G401.6 (cell line): Measurements from ENCODE around the gene ARHGAP26.

ENCODE experiments used
- FAIRE-seq: peaks from 2 replicates; lab custom pipeline; 2012; peaks lifted over from hg19 to GRCh38; lab: Jason Lieb, UNC

ARHGAP26 gene

DNA sequence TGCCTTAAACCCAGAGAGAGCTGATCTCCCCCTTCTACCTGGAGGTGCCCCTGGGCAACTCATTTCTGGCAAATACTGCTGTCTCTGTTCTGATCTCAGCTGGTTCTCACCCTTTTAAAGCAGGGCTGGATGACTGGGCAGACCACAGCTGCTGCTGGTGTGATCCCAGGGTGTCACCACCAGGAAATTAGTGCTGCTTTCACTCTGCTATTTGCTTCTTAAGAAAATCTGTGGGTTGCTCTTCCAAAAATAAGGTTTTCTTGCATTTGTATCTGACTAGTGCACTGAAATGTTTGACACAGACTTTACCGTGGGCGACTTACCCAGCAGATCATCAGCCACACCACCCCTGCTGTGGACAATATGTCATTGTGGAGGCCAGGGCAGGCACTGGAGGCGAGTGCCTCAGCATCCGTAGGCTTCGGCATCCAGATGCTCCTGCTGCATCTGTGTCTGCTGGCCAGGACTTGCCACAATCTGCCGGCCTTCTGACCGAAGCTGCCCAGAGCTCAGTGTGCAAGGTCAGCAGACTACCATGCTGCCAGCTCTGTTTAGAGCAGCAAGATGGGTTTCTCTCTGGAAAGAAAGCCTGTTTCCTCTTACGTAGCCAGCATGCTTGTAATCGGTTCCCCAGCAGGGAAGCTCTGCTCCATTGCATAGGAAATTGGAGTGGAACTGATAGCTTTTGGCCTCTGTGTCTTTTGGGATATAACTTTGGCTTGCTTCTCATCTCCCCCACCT is 13.6 kb downstream of the ARHGAP26 start:
- no peak for FAIRE-seq

DNA sequence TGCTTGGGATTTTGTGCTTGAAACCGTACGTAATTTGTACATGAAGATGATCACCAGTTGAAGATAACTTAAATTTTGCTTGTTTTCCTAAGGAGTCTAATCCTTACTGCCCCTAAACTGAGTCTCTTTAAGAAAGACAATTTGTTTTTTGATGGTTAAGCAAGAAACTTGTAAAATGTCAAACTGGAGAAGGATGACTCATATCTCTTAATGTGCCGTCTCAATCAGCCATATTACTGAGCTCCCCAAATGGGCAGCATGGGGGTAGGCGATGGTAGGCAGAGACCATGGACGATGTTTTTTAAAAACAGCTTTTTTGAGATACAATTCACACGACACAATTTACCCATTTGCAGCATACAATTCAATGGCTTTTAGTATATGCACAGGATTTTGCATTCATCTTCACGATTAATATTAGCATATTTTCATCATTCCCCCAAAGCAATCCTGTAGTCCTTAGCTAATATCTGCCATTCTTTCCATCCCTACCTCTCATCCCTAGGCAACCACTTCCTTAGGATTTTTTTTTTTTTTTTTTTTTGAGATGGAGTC is 14.3 kb downstream of the ARHGAP26 start:
- FAIRE-seq, result no peak

DNA sequence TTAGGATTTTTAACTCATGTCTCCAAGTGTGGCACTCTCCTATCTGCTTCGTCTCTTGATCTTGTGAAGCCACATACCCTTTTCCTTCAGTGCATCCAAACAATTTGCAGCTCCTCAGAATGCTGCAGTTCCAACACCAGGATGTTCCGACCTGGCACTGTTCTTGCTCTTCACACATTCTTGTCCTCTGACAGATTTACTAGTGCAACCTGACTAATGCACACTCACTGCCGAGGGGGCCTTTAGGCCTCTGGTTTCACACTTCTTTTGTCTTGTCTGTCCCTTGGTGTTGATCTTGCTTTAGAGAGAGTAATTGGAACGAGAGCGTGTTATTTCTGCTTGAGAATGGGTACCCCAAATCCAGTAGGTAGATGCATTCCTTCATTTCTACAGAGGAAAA is 15.0 kb downstream of the ARHGAP26 start:
- no peak for FAIRE-seq

GRCh38 chr5:142789206-142789605 is 19.0 kb downstream of the ARHGAP26 start:
- no peak for FAIRE-seq

- FAIRE-seq, result no peak
These were observed 22.1 kb downstream of the ARHGAP26 start for GRCh38 chr5:142792012-142792864.

DNA sequence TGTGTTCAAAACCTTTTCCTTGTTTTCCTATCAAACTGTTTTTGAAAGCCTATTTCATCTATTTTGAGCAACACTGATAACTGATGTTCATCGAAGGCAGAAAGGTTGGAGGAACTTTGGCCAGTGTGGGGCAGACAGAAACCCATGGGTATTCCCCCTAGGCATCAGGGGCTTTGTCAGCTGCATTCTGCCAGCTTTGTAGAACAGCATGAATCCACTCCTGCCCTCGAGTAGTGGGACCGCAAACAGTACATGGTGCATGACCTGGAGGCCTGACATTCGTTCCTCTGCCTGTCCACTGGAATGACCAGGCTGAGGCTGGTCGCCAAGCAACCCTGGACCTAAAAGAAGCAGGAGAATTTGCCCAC is 22.7 kb downstream of the ARHGAP26 start:
- no peak for FAIRE-seq

GRCh38 chr5:142794537-142794936 is 24.4 kb downstream of the ARHGAP26 start:
- no peak for FAIRE-seq

DNA sequence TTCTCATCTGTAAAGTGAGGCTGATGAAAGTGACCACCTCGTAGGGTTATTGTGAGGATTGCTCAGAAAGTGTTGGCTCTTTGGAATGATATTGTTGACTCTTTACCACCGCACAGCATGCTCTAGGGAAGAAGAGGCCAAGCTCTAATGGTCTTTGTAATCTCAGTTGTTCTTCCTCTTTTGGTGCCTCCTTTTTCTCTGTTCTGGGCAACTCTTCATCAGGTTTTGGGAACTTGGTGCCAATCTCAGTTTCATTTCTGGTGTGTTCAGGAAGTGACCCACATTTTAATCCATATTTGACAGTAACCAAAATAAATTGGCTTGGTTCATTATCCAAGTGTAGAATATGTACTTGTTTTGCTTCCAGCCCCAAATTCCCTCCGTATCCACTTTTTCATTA is 25.1 kb downstream of the ARHGAP26 start:
- no peak for FAIRE-seq

- FAIRE-seq, result no peak
These were observed 26.4 kb downstream of the ARHGAP26 start for GRCh38 chr5:142796492-142797109.

GRCh38 chr5:142797420-142797819 is 27.2 kb downstream of the ARHGAP26 start:
- FAIRE-seq, result no peak

GRCh38 chr5:142798099-142798770 is 28.1 kb downstream of the ARHGAP26 start:
- no peak for FAIRE-seq

- FAIRE-seq, result no peak
These were observed 30.8 kb downstream of the ARHGAP26 start for GRCh38 chr5:142800776-142801494.

DNA sequence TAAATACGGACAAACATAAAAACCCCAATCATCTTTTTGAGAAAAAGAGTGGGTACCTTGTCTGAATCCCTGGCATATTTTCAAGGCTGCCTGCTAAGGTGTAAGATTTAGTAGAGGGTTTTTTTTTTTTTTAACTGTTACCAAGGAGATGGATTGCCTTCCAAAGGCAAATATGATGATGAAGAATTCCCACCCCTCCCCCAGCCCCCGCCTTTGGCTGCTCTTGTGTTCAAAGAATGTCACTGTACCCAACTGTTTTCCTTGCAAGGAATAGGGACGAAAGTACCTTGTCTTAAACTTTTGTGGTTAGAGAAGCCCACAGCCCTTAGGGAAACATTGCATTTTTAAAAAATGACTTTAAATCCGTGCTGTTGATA is 31.3 kb downstream of the ARHGAP26 start:
- FAIRE-seq, result no peak

GRCh38 chr5:142803428-142804125 is 33.4 kb downstream of the ARHGAP26 start:
- FAIRE-seq, result no peak

GRCh38 chr5:142805339-142805738 is 35.2 kb downstream of the ARHGAP26 start:
- FAIRE-seq, result no peak

DNA sequence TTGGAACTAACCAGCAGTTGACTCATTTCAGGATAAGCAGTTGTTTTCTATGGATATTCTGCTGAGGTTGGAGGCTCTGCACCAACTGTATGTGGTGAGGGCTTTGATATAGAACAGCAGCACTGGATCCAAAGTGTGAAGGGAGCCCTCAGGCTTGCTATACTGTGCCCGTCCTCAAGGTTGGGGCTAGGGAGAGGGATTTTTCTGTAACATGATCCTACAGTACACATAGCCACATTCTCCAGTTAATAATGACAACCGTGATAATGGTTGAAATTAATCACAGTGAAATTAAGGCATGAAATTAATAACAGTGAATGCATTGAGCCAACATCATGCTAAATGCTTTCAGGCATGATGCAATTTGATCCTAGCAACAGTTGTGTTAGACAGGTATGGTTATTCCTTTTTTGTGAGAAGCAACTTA is 36.7 kb downstream of the ARHGAP26 start:
- FAIRE-seq, result no peak

DNA sequence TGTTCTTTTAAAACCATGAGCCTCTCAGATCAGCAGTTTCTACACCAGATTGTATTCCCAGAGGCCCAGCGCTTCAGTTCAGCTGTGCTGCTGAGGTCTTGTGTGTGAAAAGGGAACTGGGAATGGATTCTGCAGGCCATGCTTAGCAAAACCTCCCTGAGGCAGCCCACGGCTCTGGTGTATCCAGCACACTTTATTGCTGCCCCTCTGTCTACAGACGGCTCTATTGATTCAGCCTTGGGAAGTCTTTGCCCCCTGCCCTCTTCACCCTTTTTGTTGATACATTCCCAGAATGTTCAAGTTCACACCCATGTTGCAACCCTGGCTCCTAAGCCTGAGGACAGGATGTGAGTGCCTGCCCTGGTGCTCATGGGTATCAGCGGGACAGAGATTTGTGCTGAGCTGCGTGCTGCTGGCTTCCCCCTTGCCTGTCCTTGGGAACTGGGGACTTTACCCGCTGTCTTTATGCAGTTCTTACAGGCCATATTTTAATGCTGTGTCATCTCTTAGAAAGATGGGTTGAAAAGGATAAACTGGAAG is 37.3 kb downstream of the ARHGAP26 start:
- no peak for FAIRE-seq

DNA sequence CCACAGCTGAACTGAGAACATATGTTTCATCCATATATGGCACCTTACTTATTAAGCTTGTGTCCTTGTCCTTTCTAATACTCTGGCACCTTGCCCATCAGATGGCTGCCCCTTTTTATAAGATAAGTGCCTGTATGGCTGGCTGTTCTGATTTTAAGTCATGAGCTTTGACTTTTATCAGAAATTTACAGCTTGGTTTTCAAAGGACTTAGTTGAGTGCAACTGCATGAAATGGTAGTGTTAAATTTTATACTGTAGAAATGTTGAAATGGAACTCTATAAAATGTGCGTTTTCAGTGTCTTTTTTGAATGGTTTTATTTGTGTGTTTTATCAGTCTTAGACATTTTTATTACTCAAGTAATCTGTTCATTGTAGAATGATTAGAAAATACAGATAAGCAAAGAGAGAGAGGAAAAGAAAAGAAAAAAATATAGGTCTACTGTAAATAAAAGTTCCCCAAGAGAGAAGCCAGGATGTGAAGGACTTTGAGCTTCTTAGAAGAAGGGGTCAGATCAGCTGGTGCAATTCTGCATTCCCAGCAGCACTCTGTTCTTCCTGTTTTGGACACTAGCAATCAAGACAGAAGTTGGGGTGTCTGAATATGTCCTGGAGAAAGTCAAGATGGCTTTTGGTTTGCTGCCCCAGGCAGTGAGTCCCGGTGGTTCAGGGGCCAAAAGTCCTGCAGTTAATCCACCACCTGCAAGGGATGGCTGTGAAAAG is 38.9 kb downstream of the ARHGAP26 start:
- FAIRE-seq, result no peak

DNA sequence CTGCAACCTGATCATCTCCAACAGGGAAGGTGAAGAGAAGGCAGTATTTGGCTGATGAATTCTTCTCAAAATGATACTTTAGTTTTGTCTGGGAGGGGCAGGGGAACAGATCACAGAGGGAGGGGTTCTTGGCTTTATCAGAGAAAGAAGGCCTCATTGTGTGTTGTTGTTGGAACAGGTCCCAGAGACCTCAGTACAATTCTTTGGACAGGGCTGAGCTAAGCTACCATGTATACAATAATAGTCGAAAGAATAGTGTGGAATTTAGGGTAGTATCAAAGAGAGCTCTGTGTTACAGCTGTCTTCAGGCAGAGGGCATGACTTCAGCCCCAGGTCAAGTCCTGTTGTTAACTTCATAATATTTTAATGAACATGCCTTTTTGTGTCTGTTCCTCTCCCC is 39.9 kb downstream of the ARHGAP26 start:
- no peak for FAIRE-seq

DNA sequence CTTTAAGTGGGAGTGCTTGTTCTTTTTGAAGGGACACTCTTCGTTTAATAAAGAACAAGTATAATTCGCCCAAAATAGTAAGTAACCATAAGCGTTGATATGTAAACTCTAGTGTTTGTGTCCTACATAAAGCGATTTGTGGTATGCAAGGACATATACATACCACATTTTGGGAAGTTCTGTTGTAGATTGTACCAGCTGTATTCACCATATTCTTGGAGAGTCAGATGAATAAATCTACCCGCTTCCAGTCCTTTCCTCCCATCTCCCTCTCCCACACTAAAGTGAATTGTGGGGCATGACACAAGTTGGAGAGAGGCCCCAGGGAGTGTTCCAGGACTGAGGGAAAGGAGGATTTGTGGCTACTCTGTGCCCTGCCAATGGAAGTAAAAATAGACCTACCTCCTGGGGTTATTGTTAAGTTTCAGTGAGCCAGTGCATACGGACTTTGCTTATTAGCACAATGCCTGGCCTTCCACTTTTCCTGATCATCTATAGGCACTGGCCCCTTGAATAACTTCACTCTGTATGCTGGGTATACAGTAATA is 40.6 kb downstream of the ARHGAP26 start:
- FAIRE-seq, result no peak
